HepG2 (cell line): Measurements from ENCODE around the gene ZNF492. TPM values are rescaled to one million over a fixed set of nuclear protein-coding genes. Genes with fewer than 3 reads are reported as not detected.
"Not testable (repeated sequence)": the region's sequence is repeated elsewhere in the genome, so short reads cannot be mapped to it uniquely, and the experiment has no call there.

ENCODE experiments used
- ATAC-seq: fragments of 200-7000 bp; cut with Tn5 transposase; 3 replicates; pipeline ENCODE4 v1.9.1; 2020; ENCODE audit warnings: mild to moderate bottlenecking, moderate library complexity
- BruUV-seq: library from RNA; stranded (reverse); fragments of 400-500 nt; replicated peaks from 2 replicates; lab custom pipeline; 2021; lab: Mats Ljungman, UMichigan
- CTCF ChIA-PET: fragments of 300-600 bp; formaldehyde crosslinking; extraction: SDS; loops from one replicate; lab custom pipeline; 2021; ENCODE audit warnings: low total read pairs, inconsistent platforms, low intra/inter-chr PET ratio; lab: Yijun Ruan, JAX
- POLR2A ChIA-PET: fragments of 350-600 bp; sonication (Branson Sonifier 250); formaldehyde crosslinking; loops from one replicate; lab custom pipeline; 2020; ENCODE audit warnings: antibody characterized with exemption, inconsistent platforms; lab: Yijun Ruan, JAX
- DNase-seq: peaks from one replicate; pipeline ENCODE4 v3.0.0-alpha.2; 2015; ENCODE audit warnings: low spot score
- FAIRE-seq: peaks from 3 replicates; lab custom pipeline; 2011; peaks lifted over from hg19 to GRCh38; lab: Jason Lieb, UNC
- H2AFZ ChIP-seq: one replicate; pipeline ENCODE4 v1.6.1; 2011; ENCODE audit warnings: low read length, inconsistent platforms
- H3K27ac ChIP-seq: fragments of 300-600 bp; 3 replicates; pipeline ENCODE4 v1.8.0; 2011; ENCODE audit warnings: mixed run types, mild to moderate bottlenecking, mixed read lengths, low read length, inconsistent platforms; ENCODE audit not compliant: insufficient read depth; ENCODE audit errors: extremely low read length
- H3K27me3 ChIP-seq, 2 experiments: fragments of 200-600 bp in 1 of 2; 2 replicates in 1 of 2; 3 replicates in 1 of 2; pipeline versions ENCODE4 v1.6.0 to v1.8.0; 2011; ENCODE audit warnings: low read length in 2 of 2, mild to moderate bottlenecking in 2 of 2, moderate library complexity in 2 of 2, inconsistent platforms in 1 of 2; ENCODE audit not compliant: insufficient read depth in 2 of 2, control insufficient read depth in 1 of 2
- H3K36me3 ChIP-seq, 2 experiments: fragments of 200-600 bp in 1 of 2; replicated peaks in 1 of 2; 2 replicates in 1 of 2; 3 replicates in 1 of 2; pipeline versions ENCODE4 v1.5.1 to v1.8.0; 2011; ENCODE audit warnings: low read length in 2 of 2, inconsistent platforms in 1 of 2; ENCODE audit not compliant: insufficient read depth in 2 of 2, control insufficient read depth in 1 of 2
- H3K4me1 ChIP-seq: 2 replicates; pipeline ENCODE4 v1.5.1; 2012; ENCODE audit warnings: low read length, inconsistent platforms; ENCODE audit not compliant: insufficient read depth
- H3K4me2 ChIP-seq: 2 replicates; pipeline ENCODE4 v1.6.0; 2011; ENCODE audit warnings: low read depth, low read length, inconsistent platforms
- H3K4me3 ChIP-seq, 3 experiments: fragments of 200-600 bp in 1 of 3; sonication (generic), shearing (Covaris generic) in 1 of 3; replicated peaks in 1 of 3; 2 replicates each; pipeline ENCODE4 v1.5.1; 2011 to 2016; ENCODE audit warnings: low read length in 3 of 3, inconsistent platforms in 2 of 3, low read depth in 2 of 3, mild to moderate bottlenecking in 2 of 3, control low read depth in 1 of 3, mixed read lengths in 1 of 3; ENCODE audit not compliant: insufficient read depth in 1 of 3
- H3K79me2 ChIP-seq: one replicate; pipeline ENCODE4 v1.6.1; 2011; ENCODE audit warnings: low read length, inconsistent platforms; ENCODE audit not compliant: insufficient read depth
- H3K9ac ChIP-seq: 2 replicates; pipeline ENCODE4 v1.6.0; 2011; ENCODE audit warnings: mild to moderate bottlenecking, low read depth, low read length, inconsistent platforms; ENCODE audit not compliant: insufficient read depth
- H3K9me3 ChIP-seq: 2 replicates; pipeline ENCODE4 v1.5.1; 2012; ENCODE audit warnings: mild to moderate bottlenecking, low read length
- H4K20me1 ChIP-seq: 2 replicates; pipeline ENCODE4 v1.6.0; 2011; ENCODE audit warnings: inconsistent platforms, mild to moderate bottlenecking, low read length, moderate library complexity; ENCODE audit not compliant: insufficient read depth
- HNRNPK ChIP-seq: fragments of 200-400 bp; formaldehyde crosslinking; IDR thresholded peaks from 2 replicates; pipeline ENCODE4 v1.6.1; 2018; ENCODE audit warnings: low read length, low read depth, moderate library complexity, mild to moderate bottlenecking; ENCODE audit not compliant: poor library complexity, severe bottlenecking
- ZC3H4 ChIP-seq: sonication (generic); formaldehyde crosslinking; IDR thresholded peaks from 2 replicates; pipeline ENCODE4 v1.4.0; 2020; ENCODE audit warnings: missing genetic modification reagents, borderline replicate concordance
- ZNF781 ChIP-seq: sonication (generic); formaldehyde crosslinking; IDR thresholded peaks from 2 replicates; pipeline ENCODE4 v1.5.1; 2020; ENCODE audit warnings: borderline replicate concordance, mild to moderate bottlenecking, missing genetic modification reagents; ENCODE audit errors: not compliant biosample characterization
- ZNF782 ChIP-seq: sonication (generic); formaldehyde crosslinking; IDR thresholded peaks from 2 replicates; pipeline ENCODE4 v1.4.0; 2020; ENCODE audit warnings: missing genetic modification reagents, mild to moderate bottlenecking, borderline replicate concordance
- WGBS: methylation state at CpG from one replicate; pipeline ENCODE4 v1.1.6; 2017; ENCODE audit warnings: low lambda C conversion rate; 5-methylcytosine and 5-hydroxymethylcytosine counted together
- in situ Hi-C: cut with HindIII; loops from 2 replicates; pipeline ENCODE4 v1.10.0; 2017; ENCODE audit warnings: low pct_unique_long_range_greater_than_20kb; ENCODE audit not compliant: extremely low pct_ligation_motif_present
- intact Hi-C: fragments of 100-400 bp; cut with micrococcal nuclease; formaldehyde crosslinking; loops from one replicate; pipeline ENCODE4 v1.10.0; 2022; ENCODE audit not compliant: unreplicated experiment
- polyA plus RNA-seq, 8 experiments: library from polyadenylated mRNA; depleted of rRNA in 3 of 8; stranded (reverse) in 7 of 8; unstranded in 1 of 8; fragments of >200 nt; fragmentation: Illumina TruSeq in 4 of 8; extraction: Trizol in 4 of 8; gene quantifications; 2 replicates each; pipeline versions ENCODE4 v1.2.1 to v1.2.3, GENCODE V29; 2011 to 2016; ENCODE audit warnings: low read depth in 4 of 8, missing spikeins in 1 of 8, mixed read lengths in 1 of 8; ENCODE audit not compliant: insufficient read depth in 1 of 8
- total RNA-seq, 5 experiments: library from RNA; depleted of rRNA; stranded (reverse); fragments of >200 nt; fragmentation: Illumina TruSeq; extraction: Trizol; gene quantifications; 2 replicates each; pipeline ENCODE4 v1.2.3, GENCODE V29; 2016; ENCODE audit warnings: low read depth in 1 of 5

ZNF492 gene
- total and polyA plus RNA-seq, 2 of the 13 experiments (the other 11 are each of a cell fraction or from before 2014, with no cell fraction given) = not detected

DNA sequence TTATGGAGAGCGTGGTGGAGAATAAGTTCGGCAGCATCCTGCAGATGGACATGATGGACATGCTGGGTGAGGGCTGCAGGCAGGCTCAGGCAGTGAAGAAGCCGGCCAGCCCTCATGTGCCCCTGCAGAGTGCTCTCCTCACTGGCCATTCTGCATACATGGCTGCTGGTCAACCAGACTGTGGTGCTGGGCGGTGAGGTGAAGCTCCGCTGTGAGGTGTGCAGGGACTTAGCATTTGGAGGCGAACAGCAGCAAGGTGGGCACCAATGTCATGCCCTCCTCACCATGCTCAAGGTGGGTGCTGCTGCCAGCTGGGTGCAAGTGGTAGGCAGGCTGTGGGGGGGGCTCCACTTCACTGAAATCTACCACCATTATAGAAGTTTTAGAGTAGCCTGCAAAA, 5.7 kb upstream of the ZNF492 start (continued):
- no peak for TF ChIP-seq ZC3H4
- TF ChIP-seq ZNF782 (CRISPR knock-in tag) = no peak

DNA sequence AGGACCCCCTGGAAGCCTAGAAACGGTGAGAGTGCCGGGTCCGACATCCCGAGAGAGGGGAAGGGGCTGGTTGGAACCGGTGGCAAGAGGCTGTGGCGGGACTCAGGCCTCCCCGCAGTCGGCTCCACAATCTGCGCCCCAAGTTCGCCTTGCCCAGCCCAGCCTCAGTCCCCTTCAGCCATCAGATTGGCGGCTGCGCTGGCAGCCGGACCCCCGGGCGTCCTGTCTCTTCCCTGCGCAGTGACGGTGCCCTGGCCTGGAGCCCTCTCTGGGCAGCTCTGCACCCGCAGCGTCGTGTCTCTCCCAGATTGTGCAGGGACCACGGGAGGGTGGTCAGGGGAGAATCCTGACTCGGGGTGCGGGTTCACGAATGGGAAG, 315 bp downstream of the ZNF492 start:
- intact Hi-C loops = no loop called here
- H3K4me3 ChIP-seq = no peak overlapping the region

DNA sequence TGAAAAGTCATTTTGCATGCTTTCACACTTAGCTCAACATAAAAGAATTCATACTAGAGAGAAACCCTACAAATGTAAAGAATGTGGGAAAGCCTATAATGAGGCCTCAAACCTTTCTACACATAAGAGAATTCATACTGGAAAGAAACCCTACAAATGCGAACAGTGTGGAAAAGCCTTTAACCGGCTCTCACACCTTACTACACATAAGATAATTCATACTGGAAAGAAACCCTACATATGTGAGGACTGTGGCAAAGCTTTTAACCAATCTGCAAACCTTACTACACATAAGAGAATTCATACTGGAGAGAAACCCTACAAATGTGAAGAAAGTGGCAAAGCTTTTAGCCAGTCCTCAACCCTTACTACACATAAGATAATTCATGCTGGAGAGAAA, 51.4 kb downstream of the ZNF492 start:
- intact Hi-C loops, in situ Hi-C loops, CTCF ChIA-PET: not testable (repeated sequence)

More for the DNA sequence above, 315 bp downstream of the ZNF492 start:
- Histone ChIP-seq H2AFZ (no peak overlapping the region), H3K4me2 (no peak overlapping the region), H3K4me1 (no peaks in the 10 kb centered on the region), H3K36me3 (no peaks in the 10 kb centered on the region), H3K27me3 (no peaks in the 10 kb centered on the region), H3K27ac (no peak overlapping the region), H4K20me1 (no peaks in the 10 kb centered on the region), H3K9ac (no peak overlapping the region), H3K9me3 (peaks cover 64% of the 10 kb centered on the region), H3K79me2 (no peaks in the 10 kb centered on the region)
- ATAC-seq (no peak), DNase-seq (no peak), FAIRE-seq (no peak)
- ChIA-PET POLR2A (no interaction called here), CTCF (no interaction called here)
- TF ChIP-seq ZC3H4 (no peak), ZNF781 (CRISPR knock-in tag) (no peak), HNRNPK (no peak)
- BruUV-seq = no TSS peak
- 17% methylated on average over 8 of the region's 24 CpGs for WGBS
- in situ Hi-C loops = no loop called here

DNA sequence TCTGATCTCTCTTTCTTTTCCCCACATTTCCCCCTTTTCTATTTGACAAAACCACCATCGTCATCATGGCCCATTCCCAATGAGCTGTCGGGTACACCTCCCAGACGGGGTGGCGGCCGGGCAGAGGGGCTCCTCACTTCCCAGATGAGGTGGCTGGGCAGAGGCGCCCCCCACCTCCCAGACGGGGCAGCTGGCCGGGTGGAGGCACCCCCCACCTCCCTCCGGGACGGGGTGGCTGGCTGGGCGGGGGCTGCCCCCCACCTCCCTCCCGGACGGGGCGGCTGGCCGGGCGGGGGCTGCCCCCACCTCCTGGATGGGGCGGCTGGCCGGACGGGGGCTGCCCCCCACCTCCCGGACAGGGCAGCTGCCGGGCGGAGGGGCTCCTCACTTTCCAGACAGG, 68.5 kb downstream of the ZNF492 start:
- H3K27ac ChIP-seq, POLR2A ChIA-PET, H3K36me3 ChIP-seq, in situ Hi-C loops, ATAC-seq, FAIRE-seq, H3K79me2 ChIP-seq, BruUV-seq, DNase-seq, intact Hi-C loops, H2AFZ ChIP-seq, H3K4me2 ChIP-seq, H3K4me3 ChIP-seq, H3K4me1 ChIP-seq, H4K20me1 ChIP-seq, H3K27me3 ChIP-seq, H3K9ac ChIP-seq, CTCF ChIA-PET: not testable (repeated sequence)
- 44% methylated on average over 8 of the region's 22 CpGs for WGBS
- peaks cover 64% of the 10 kb centered on the region for H3K9me3 ChIP-seq

More for the DNA sequence above, 51.4 kb downstream of the ZNF492 start:
- FAIRE-seq, H3K9ac ChIP-seq, H3K4me3 ChIP-seq, H3K4me2 ChIP-seq, ATAC-seq, H3K36me3 ChIP-seq, H3K79me2 ChIP-seq, BruUV-seq, H4K20me1 ChIP-seq, DNase-seq, H3K27ac ChIP-seq, H3K27me3 ChIP-seq, H2AFZ ChIP-seq, POLR2A ChIA-PET, H3K4me1 ChIP-seq: not testable (repeated sequence)
- 18% methylated on average over 2 of the region's 2 CpGs for WGBS
- peaks cover 70% of the 10 kb centered on the region for H3K9me3 ChIP-seq

DNA sequence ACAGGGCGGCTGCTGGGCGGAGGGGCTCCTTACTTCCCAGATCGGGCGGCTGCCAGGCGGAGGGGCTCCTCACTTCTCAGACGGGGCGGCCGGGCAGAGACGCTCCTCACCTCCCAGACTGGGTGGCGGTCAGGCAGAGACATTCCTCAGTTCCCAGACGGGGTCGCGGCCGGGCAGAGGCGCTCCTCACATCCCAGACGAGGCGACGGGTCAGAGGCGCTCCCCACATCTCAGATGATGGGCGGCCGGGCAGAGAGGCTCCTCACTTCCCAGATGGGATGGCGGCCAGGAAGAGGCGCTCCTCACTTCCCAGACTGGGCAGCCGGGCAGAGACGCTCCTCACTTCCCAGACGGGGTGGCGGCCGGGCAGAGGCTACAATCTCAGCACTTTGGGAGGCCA, 69.0 kb downstream of the ZNF492 start:
- H2AFZ ChIP-seq, DNase-seq, H3K79me2 ChIP-seq, BruUV-seq, CTCF ChIA-PET, intact Hi-C loops, H3K27ac ChIP-seq, POLR2A ChIA-PET, H3K4me2 ChIP-seq, H3K4me3 ChIP-seq, H3K27me3 ChIP-seq, H3K36me3 ChIP-seq, FAIRE-seq, ATAC-seq, H4K20me1 ChIP-seq, H3K4me1 ChIP-seq, H3K9ac ChIP-seq, in situ Hi-C loops: not testable (repeated sequence)
- WGBS = no CpG with 5 or more reads among the region's 28 CpGs
- H3K9me3 ChIP-seq = peaks cover 65% of the 10 kb centered on the region
